WERI-Rb-1 (cell line): ENCODE measurements around the gene GOSR1.
"Not testable (repeated sequence)": the region's sequence is repeated elsewhere in the genome, so short reads cannot be mapped to it uniquely, and the experiment has no call there.

Source experiments
- DNase-seq: peaks from one replicate; pipeline ENCODE4 v3.0.0-alpha.2; 2020
- H3K27ac ChIP-seq: fragments of 250-450 bp; sonication (Bioruptor Pico); 2 replicates; pipeline ENCODE4 v1.5.1; 2020; ENCODE audit warnings: mild to moderate bottlenecking, moderate library complexity
- H3K27me3 ChIP-seq: fragments of 250-450 bp; sonication (Bioruptor Pico); 2 replicates; pipeline ENCODE4 v1.5.1; 2021; ENCODE audit warnings: mild to moderate bottlenecking, low read depth, moderate library complexity; ENCODE audit not compliant: insufficient read depth, severe bottlenecking
- H3K36me3 ChIP-seq: fragments of 250-450 bp; sonication (Bioruptor Pico); 2 replicates; pipeline ENCODE4 v1.5.1; 2020; ENCODE audit warnings: mild to moderate bottlenecking, moderate library complexity
- H3K4me3 ChIP-seq: 2 replicates; pipeline ENCODE4 v1.5.1; 2011; ENCODE audit warnings: low read depth, mild to moderate bottlenecking, control low read depth, low read length
- H3K9me3 ChIP-seq: fragments of 250-450 bp; sonication (Bioruptor Pico); 2 replicates; pipeline ENCODE4 v1.5.1; 2021; ENCODE audit warnings: mild to moderate bottlenecking, moderate library complexity; ENCODE audit not compliant: severe bottlenecking
- TF ChIP-seq, protein P1 (sequence below): IDR thresholded peaks from 2 replicates; pipeline ENCODE4 v1.5.1; 2011; ENCODE audit warnings: low read depth, mild to moderate bottlenecking, control low read depth, inconsistent platforms, low read length

Gene GOSR1

DNA sequence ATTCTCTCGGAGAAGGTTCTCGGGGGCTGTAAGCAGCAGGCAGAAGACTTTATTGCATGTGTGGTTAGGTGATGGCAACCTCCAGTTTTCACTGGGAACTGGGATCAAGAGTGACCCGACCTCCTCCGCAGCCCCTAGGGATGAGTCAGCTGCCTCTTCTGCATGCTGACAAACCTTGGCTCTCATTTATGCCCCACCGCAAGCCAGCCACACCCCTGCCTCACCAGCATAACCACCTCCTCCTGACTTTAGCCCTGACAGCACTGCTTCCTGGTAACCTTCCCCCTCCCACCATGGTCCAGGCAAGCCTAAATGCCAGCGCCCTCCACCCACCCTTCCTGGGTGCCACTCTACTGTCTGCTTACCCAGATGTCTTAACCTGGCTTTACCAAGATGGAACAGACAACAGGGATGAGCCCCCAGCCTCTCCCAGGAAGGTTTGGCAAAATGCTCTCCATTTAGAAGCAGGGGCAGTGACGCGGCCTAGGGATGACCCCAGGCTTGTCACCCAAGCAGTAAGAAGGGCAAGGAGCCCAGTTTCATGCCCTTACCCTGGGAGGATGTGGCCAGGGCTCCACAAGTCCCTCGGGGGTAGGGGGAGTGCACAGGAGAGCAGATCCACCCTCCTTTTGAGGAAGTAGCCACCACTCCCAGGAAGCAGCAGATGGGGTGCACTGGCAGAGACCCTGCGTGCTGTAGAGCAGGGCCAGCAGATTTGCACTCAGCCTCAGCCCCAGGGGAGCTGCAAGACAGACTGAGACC is 73.5 kb downstream of the GOSR1 start:
- Histone ChIP-seq H3K36me3 (no peaks in the 10 kb centered on the region), H3K27ac (no peak overlapping the region), H3K9me3 (no peaks in the 10 kb centered on the region), H3K27me3 (no peaks in the 10 kb centered on the region), H3K4me3 (no peak overlapping the region)
- DNase-seq, result no peak
- TF ChIP-seq, protein P1, sequence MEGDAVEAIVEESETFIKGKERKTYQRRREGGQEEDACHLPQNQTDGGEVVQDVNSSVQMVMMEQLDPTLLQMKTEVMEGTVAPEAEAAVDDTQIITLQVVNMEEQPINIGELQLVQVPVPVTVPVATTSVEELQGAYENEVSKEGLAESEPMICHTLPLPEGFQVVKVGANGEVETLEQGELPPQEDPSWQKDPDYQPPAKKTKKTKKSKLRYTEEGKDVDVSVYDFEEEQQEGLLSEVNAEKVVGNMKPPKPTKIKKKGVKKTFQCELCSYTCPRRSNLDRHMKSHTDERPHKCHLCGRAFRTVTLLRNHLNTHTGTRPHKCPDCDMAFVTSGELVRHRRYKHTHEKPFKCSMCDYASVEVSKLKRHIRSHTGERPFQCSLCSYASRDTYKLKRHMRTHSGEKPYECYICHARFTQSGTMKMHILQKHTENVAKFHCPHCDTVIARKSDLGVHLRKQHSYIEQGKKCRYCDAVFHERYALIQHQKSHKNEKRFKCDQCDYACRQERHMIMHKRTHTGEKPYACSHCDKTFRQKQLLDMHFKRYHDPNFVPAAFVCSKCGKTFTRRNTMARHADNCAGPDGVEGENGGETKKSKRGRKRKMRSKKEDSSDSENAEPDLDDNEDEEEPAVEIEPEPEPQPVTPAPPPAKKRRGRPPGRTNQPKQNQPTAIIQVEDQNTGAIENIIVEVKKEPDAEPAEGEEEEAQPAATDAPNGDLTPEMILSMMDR, result no peak

DNA sequence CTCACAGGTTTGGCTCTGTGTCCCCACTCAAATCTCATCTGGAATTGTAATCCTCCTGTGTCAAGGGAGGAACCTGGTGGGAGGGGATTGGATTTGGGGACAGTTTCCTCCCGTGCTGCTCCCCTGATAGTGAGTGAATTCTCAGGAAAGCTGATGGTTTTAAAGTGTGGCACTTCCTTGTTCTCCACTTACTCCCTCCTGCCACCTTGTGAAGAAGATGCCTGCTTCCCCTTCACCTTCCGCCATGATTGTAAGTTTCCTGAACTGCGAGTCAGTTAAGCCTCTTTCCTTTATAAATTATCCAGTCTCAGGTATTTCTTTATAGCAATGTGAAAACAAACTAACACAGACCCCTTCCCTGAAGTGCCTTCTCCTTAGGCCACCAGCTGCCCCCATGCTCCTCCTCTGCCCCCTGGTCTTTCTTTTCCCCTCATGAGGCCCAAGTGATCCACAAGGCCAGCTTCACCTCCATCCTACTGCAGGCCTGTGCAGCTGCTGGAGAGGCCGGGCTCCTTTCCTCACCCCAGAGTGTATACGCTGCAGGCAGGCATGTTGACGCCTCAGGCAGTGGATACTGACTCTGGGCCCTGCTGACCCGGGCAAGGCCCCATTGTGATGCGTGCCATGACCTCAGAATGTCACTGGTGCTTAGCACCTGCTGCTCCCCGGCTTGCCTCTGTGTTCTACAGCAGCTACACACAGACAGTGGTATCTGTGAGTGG is 74.2 kb downstream of the GOSR1 start:
- not testable (repeated sequence) for H3K36me3 ChIP-seq, H3K27ac ChIP-seq

DNA sequence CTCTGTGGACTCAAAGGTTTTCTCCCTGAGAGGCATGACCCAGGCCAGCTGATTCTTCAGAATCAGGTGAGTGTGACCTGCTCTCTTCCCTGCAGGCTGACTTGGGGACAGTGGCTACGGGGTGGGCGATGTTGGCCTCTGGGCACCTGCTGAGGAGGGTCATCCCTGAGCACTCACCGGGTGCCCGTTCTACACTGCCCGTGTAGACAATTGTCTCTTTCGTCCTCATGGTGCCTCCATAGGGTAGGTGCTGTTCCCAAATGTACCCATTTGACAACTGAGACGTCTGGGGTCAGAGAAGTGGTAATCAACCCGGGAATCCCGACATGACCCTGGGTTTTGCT is 74.8 kb downstream of the GOSR1 start:
- Histone ChIP-seq H3K9me3 (no peaks in the 10 kb centered on the region), H3K27ac (no peak overlapping the region), H3K27me3 (no peaks in the 10 kb centered on the region), H3K36me3 (no peaks in the 10 kb centered on the region), H3K4me3 (no peak overlapping the region)
- TF ChIP-seq, protein P1, result no peak
- DNase-seq, result no peak

More for the DNA sequence above, 74.2 kb downstream of the GOSR1 start:
- DNase-seq, H3K9me3 ChIP-seq, H3K4me3 ChIP-seq, H3K27me3 ChIP-seq: not testable (repeated sequence)

DNA sequence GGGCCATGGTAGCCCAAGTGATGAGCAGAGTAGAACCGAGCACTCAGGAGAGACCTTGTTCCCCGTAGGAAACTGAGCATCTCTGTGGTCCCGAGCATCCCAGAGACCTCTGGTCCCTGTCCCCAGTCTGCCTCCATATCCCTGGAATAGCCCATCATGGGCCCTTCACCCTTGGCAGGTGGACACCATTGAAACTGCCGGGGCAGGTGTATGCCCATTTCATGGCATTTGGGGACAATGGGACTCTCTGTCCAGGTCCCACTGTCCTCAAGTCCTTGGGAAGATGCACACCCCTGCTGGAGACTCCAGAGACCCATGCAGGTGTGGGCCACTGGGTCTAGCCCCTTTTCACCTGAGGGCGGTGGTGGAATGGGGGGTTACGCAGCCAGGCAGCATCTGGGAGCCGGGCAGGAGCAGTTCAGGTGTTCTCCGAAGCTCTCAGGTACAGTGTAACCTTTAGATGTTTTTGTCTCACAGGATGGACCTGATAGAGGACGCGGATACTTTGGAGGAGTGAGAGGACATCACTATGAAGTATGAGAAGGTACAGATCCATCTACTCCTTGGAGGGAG is 75.9 kb downstream of the GOSR1 start:
- no peaks in the 10 kb centered on the region for H3K9me3 ChIP-seq
- H3K27me3 ChIP-seq, result no peaks in the 10 kb centered on the region
- H3K36me3 ChIP-seq, result no peaks in the 10 kb centered on the region
- no peak for DNase-seq
- no peak overlapping the region for H3K27ac ChIP-seq
- no peak overlapping the region for H3K4me3 ChIP-seq
- TF ChIP-seq, protein P1, result no peak

DNA sequence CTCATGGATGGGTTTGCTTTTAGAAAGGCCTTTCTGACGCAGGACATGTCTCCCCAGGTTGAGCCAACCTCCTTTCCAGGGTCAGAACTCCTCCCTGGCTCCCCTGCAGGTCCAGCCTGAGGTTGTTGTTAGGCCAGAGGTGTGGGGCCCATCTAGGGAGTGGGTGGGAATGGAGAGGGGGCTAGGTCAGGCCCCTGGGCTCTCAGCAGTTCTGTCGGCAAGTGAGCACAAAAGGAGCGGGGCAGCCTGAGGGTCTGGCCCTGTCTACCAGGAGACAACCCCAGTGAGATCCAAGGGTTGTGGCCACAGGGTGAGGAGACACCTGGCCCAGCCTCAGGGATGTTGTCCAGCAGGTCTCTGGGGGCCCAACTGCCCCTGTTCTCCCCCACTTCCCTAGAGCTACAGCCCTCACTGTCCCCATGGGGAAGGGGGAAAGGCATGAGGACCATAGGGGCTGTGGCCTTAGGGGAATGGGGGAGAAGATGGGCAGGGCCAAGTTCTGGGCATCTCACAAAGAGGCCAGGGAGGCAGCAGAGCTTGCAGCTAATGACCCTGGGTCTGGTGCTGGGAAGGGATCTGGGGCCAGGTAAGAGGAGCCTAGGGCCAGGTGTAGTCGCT is 76.7 kb downstream of the GOSR1 start:
- not testable (repeated sequence) for H3K9me3 ChIP-seq, H3K36me3 ChIP-seq, H3K27ac ChIP-seq, H3K27me3 ChIP-seq, H3K4me3 ChIP-seq, DNase-seq

DNA sequence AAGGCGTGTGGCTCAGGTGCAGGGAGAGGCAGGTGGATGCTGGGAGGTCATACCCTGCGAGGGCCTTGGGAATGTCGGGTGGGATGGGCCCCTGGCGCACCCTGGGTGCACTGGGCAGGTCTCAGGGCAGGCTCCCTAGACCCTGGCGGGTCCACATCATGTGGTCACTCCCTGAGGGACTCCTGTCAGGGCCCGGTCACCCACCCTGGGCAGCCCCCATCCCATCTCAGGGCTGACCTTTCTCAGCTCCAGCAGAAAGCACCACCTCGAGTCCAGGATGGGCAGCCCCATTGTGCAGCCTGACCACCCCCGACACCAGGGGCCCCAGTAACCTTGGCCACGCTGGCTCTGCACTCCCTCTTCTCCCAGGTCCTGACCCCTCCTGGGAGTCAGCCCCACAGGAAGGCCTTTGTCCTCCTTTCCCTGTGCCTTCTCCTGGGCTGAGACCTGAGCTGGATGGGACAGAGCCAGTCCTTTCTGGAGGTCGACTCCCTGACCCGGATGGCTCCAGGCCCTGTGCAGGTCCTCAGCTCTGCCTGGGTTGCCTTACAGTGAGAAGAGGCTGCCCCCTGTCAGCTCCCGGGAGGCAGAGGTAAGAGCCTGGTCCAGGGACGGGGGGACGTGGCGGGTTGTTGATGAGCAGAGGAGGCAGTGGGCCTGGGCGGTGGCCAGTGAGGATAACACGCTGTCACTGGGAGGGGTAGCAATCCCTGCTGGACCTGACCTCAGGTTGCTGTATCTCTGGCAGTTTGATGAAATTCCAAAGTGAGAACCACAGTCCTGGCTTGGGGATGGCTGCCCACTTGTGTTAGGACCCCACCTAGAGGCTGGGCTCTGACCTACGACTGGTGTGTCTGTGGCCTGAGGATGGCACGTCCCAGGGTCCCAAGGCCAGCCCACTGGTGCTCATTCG is 77.9 kb downstream of the GOSR1 start:
- peak; percentile 27 for DNase-seq
- Histone ChIP-seq H3K27me3 (no peaks in the 10 kb centered on the region), H3K27ac (no peak overlapping the region)

More for the DNA sequence above, 77.9 kb downstream of the GOSR1 start:
- no peaks in the 10 kb centered on the region for H3K9me3 ChIP-seq
- no peaks in the 10 kb centered on the region for H3K36me3 ChIP-seq
- no peak overlapping the region for H3K4me3 ChIP-seq
- TF ChIP-seq, protein P1, result peak; percentile 62
